GM23338 (cell line): ENCODE results near the gene ADAD2. TPM values are rescaled to one million over a fixed set of nuclear protein-coding genes. Genes with fewer than 3 reads are reported as not detected.

Source experiments
- ATAC-seq: fragments of 200-7000 bp; cut with Tn5 transposase; 3 replicates; pipeline ENCODE4 v1.9.1; 2020
- DNase-seq: peaks from one replicate; pipeline ENCODE4 v3.0.0-alpha.2; 2015; ENCODE audit warnings: low spot score
- H2AFZ ChIP-seq: fragments of 200-600 bp; sonication (generic); 2 replicates; pipeline ENCODE4 v1.8.0; 2016; ENCODE audit warnings: antibody characterized with exemption, mild to moderate bottlenecking, moderate library complexity
- H3F3A ChIP-seq: fragments of 200-600 bp; sonication (generic); replicated peaks from 2 replicates; pipeline ENCODE4 v1.8.0; 2017; ENCODE audit warnings: antibody characterized with exemption, mixed run types, low read depth
- H3K27ac ChIP-seq: fragments of 200-600 bp; sonication (generic); 2 replicates; pipeline ENCODE4 v1.6.1; 2016; ENCODE audit warnings: low read depth
- H3K27me3 ChIP-seq: fragments of 200-600 bp; sonication (generic); 2 replicates; pipeline ENCODE4 v1.8.0; 2016; ENCODE audit warnings: mild to moderate bottlenecking, mixed run types, moderate library complexity; ENCODE audit not compliant: insufficient read depth
- H3K36me3 ChIP-seq: fragments of 200-600 bp; sonication (generic); 2 replicates; pipeline ENCODE4 v1.8.0; 2016; ENCODE audit warnings: mild to moderate bottlenecking; ENCODE audit not compliant: insufficient read depth
- H3K4me1 ChIP-seq: fragments of 200-600 bp; sonication (generic); 2 replicates; pipeline ENCODE4 v1.8.0; 2016; ENCODE audit warnings: mild to moderate bottlenecking, moderate library complexity; ENCODE audit not compliant: insufficient read depth
- H3K4me2 ChIP-seq: fragments of 200-600 bp; sonication (generic); 2 replicates; pipeline ENCODE4 v1.7.1; 2017; ENCODE audit warnings: mixed run types
- H3K4me3 ChIP-seq: fragments of 200-600 bp; sonication (generic); 2 replicates; pipeline ENCODE4 v1.6.1; 2016; ENCODE audit warnings: mixed run types
- H3K79me2 ChIP-seq: fragments of 200-600 bp; sonication (generic); replicated peaks from 2 replicates; pipeline ENCODE4 v1.8.0; 2017; ENCODE audit warnings: mild to moderate bottlenecking; ENCODE audit not compliant: insufficient read depth
- H3K9me2 ChIP-seq: fragments of 200-600 bp; sonication (generic); 2 replicates; pipeline ENCODE4 v1.8.0; 2017; ENCODE audit not compliant: insufficient read depth
- H4K20me1 ChIP-seq: fragments of 200-600 bp; sonication (generic); replicated peaks from 2 replicates; pipeline ENCODE4 v1.8.0; 2017; ENCODE audit warnings: mild to moderate bottlenecking; ENCODE audit not compliant: insufficient read depth
- H3K27ac Mint-ChIP-seq: 2 replicates; pipeline ENCODE4 v1.8.0; 2020; ENCODE audit warnings: inconsistent platforms, mild to moderate bottlenecking, moderate library complexity, mixed read lengths
- H3K27me3 Mint-ChIP-seq: 3 replicates; pipeline ENCODE4 v1.8.0; 2022; ENCODE audit warnings: low read depth, mild to moderate bottlenecking, moderate library complexity, mixed read lengths, inconsistent platforms; ENCODE audit not compliant: insufficient read depth, poor library complexity
- H3K36me3 Mint-ChIP-seq: 3 replicates; pipeline ENCODE4 v1.8.0; 2021; ENCODE audit warnings: low read depth, mild to moderate bottlenecking, inconsistent platforms, moderate library complexity, mixed read lengths
- H3K4me1 Mint-ChIP-seq: 3 replicates; pipeline ENCODE4 v1.8.0; 2020; ENCODE audit warnings: mild to moderate bottlenecking, inconsistent platforms, mixed read lengths
- H3K4me3 Mint-ChIP-seq: 3 replicates; pipeline ENCODE4 v1.8.0; 2021; ENCODE audit warnings: moderate library complexity, mild to moderate bottlenecking, inconsistent platforms, mixed read lengths
- H3K9me3 Mint-ChIP-seq: 3 replicates; pipeline ENCODE4 v1.8.0; 2020; ENCODE audit warnings: moderate library complexity, mild to moderate bottlenecking, inconsistent platforms, mixed read lengths
- CREB1 ChIP-seq: fragments of 250-450 bp; sonication (Bioruptor Pico); IDR thresholded peaks from 2 replicates; pipeline ENCODE4 v1.5.0; 2020; ENCODE audit warnings: low read depth, mild to moderate bottlenecking, moderate library complexity
- EZH2 ChIP-seq: fragments of 200-600 bp; sonication (generic); IDR thresholded peaks from one replicate; pipeline ENCODE4 v1.8.0; 2017; ENCODE audit warnings: antibody characterized with exemption, mild to moderate bottlenecking, low read depth; ENCODE audit not compliant: unreplicated experiment
- EZH2phosphoT487 ChIP-seq: fragments of 200-600 bp; sonication (generic); IDR thresholded peaks from one replicate; pipeline ENCODE4 v1.8.1; 2018; ENCODE audit warnings: antibody characterized with exemption; ENCODE audit not compliant: unreplicated experiment
- JUNB ChIP-seq: IDR thresholded peaks from one replicate; pipeline ENCODE4 v1.6.1; 2016; ENCODE audit warnings: antibody characterized with exemption; ENCODE audit not compliant: unreplicated experiment
- NANOG ChIP-seq: IDR thresholded peaks from 2 replicates; pipeline ENCODE4 v1.6.1; 2016; ENCODE audit warnings: antibody characterized with exemption, borderline replicate concordance
- POLR2AphosphoS5 ChIP-seq: IDR thresholded peaks from 2 replicates; pipeline ENCODE4 v1.6.1; 2016; ENCODE audit warnings: antibody characterized with exemption, low read depth
- ZNF114 ChIP-seq: fragments of 250-450 bp; sonication (Bioruptor Pico); IDR thresholded peaks from 2 replicates; pipeline ENCODE4 v1.5.0; 2020; ENCODE audit warnings: mild to moderate bottlenecking, moderate library complexity
- ZNF331 ChIP-seq: fragments of 250-450 bp; sonication (Bioruptor Pico); IDR thresholded peaks from 2 replicates; pipeline ENCODE4 v1.5.0; 2020; ENCODE audit warnings: low read depth, mild to moderate bottlenecking, moderate library complexity
- polyA plus RNA-seq: library from polyadenylated mRNA; unstranded; fragments of >200 nt; fragmentation: Nextera tagmentation; extraction: Ambion mirVana; gene quantifications from 2 replicates; pipeline ENCODE4 v1.2.1, GENCODE V29; 2016
- total RNA-seq: library from RNA; depleted of rRNA; stranded (reverse); fragments of >200 nt; shearing (Covaris generic); gene quantifications from 2 replicates; pipeline ENCODE4 v1.2.3, GENCODE V29; 2014
- TF ChIP-seq, protein P1 (sequence below), 2 experiments: fragments of 200-600 bp in 1 of 2; sonication (generic) in 1 of 2; conservative IDR thresholded peaks; 2 replicates each; pipeline versions ENCODE4 v1.5.1 to v1.6.1; 2016 to 2017; ENCODE audit warnings: antibody characterized with exemption in 2 of 2, low read depth in 2 of 2, mild to moderate bottlenecking in 2 of 2, moderate library complexity in 1 of 2
- TF ChIP-seq, protein P2 (sequence below): IDR thresholded peaks from one replicate; pipeline ENCODE4 v1.6.1; 2018; ENCODE audit warnings: antibody characterized with exemption; ENCODE audit not compliant: unreplicated experiment
- TF ChIP-seq, protein P3 (sequence below): IDR thresholded peaks from 2 replicates; pipeline ENCODE4 v1.6.1; 2016; ENCODE audit warnings: antibody characterized with exemption

Gene ADAD2
- total and polyA plus RNA-seq, 2 experiments from 2014 or later, result 1.6 to 4.5 TPM

DNA sequence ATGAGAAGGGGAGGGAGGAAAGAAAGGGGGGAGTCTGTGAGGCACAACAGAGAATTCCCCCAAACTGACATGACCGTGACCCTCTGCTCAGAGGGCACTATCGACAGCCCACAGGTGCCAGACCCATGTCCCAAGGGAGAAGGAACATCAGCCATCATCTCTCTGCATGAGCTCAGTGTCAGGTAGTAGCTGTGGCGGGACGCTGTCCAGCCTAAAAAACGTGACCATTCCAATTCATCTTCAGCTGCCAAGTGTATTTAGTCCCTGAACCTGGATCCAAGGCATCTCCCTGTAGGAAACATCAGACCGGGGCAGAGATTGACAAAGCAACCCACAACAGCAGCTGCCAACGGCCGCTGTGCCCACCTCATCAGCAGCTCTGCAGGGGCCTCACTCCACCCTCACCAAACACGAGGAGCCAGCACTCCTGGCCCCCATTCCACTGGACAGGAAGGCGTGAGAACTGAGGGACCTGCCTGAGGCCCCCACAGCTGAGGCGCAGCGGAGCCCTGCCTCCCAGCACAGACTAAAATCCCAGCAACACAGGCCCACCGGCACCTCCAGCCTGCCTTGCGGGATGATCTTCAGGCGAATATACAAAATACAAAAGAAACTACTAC lies 12.7 kb upstream of the ADAD2 start (continued):
- TF ChIP-seq, protein P1, sequence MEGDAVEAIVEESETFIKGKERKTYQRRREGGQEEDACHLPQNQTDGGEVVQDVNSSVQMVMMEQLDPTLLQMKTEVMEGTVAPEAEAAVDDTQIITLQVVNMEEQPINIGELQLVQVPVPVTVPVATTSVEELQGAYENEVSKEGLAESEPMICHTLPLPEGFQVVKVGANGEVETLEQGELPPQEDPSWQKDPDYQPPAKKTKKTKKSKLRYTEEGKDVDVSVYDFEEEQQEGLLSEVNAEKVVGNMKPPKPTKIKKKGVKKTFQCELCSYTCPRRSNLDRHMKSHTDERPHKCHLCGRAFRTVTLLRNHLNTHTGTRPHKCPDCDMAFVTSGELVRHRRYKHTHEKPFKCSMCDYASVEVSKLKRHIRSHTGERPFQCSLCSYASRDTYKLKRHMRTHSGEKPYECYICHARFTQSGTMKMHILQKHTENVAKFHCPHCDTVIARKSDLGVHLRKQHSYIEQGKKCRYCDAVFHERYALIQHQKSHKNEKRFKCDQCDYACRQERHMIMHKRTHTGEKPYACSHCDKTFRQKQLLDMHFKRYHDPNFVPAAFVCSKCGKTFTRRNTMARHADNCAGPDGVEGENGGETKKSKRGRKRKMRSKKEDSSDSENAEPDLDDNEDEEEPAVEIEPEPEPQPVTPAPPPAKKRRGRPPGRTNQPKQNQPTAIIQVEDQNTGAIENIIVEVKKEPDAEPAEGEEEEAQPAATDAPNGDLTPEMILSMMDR (conservative IDR thresholded peaks at IDR 0.05; ENCODE audit: low read depth in 2 of 2), result no peak

DNA sequence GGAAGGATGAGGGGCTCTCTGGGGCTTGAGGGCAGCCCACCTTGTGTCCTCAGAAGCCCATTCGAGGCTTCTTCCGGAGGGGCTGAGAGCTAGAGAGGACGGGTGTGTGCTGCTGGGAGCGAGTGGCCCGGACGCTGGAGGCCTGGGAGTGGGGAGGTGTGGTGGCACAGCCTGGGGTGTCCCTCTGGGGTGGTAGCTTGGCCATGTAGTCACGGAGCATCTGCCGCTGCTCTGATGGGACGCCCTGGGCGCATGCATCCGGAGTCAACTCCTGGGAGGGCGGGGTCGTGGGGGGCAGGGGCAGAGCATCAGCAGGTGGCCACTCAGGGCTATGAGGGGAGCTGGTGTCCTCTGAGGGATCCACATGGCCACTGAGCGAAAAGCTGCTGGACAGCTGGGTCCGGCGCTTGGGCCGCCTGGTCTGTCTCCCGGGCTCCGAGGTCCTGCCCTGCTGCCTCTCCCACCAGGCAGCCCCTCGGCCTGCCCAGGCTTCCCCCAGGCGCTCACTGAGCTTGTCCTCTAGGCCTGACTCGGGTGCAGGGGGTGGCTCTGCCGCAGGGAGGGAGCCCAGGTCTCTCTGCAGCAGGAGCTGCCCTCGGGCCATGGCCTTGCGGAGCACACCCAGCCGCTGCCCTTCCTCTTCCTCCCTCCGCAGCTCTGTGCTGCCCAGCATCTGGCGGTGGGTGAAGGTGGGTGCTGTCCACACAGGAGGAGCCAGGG lies 11.9 kb upstream of the ADAD2 start:
- Mint-ChIP-seq H3K4me3 (no peak overlapping the region), H3K27ac (no peak overlapping the region), H3K9me3 (no peaks in the 10 kb centered on the region), H3K36me3 (peaks cover 36% of the 10 kb centered on the region), H3K27me3 (peaks cover 11% of the 10 kb centered on the region), H3K4me1 (no peaks in the 10 kb centered on the region)
- H3K36me3 ChIP-seq, result no peaks in the 10 kb centered on the region; the same call in 1 of the 2 replicates
- no peak overlapping the region for H2AFZ ChIP-seq
- H3K4me1 ChIP-seq, result no peaks in the 10 kb centered on the region
- no peak overlapping the region for H3K4me3 ChIP-seq
- no peaks in the 10 kb centered on the region for H3K9me2 ChIP-seq
- H3K27ac ChIP-seq, result no peak overlapping the region
- no peak for DNase-seq
- ATAC-seq, result no peak
- no peak overlapping the region for H3K4me2 ChIP-seq
- no peaks in the 10 kb centered on the region for H4K20me1 ChIP-seq
- H3K79me2 ChIP-seq, result peaks cover 4% of the 10 kb centered on the region; the same call in 1 of the 2 replicates
- no peaks in the 10 kb centered on the region for H3F3A ChIP-seq
- H3K27me3 ChIP-seq, result no peaks in the 10 kb centered on the region
- TF ChIP-seq CREB1 (CRISPR knock-in tag), result no peak
- TF ChIP-seq, protein P1 (conservative IDR thresholded peaks at IDR 0.05; ENCODE audit: low read depth in 2 of 2), result no peak
- TF ChIP-seq, protein P2, sequence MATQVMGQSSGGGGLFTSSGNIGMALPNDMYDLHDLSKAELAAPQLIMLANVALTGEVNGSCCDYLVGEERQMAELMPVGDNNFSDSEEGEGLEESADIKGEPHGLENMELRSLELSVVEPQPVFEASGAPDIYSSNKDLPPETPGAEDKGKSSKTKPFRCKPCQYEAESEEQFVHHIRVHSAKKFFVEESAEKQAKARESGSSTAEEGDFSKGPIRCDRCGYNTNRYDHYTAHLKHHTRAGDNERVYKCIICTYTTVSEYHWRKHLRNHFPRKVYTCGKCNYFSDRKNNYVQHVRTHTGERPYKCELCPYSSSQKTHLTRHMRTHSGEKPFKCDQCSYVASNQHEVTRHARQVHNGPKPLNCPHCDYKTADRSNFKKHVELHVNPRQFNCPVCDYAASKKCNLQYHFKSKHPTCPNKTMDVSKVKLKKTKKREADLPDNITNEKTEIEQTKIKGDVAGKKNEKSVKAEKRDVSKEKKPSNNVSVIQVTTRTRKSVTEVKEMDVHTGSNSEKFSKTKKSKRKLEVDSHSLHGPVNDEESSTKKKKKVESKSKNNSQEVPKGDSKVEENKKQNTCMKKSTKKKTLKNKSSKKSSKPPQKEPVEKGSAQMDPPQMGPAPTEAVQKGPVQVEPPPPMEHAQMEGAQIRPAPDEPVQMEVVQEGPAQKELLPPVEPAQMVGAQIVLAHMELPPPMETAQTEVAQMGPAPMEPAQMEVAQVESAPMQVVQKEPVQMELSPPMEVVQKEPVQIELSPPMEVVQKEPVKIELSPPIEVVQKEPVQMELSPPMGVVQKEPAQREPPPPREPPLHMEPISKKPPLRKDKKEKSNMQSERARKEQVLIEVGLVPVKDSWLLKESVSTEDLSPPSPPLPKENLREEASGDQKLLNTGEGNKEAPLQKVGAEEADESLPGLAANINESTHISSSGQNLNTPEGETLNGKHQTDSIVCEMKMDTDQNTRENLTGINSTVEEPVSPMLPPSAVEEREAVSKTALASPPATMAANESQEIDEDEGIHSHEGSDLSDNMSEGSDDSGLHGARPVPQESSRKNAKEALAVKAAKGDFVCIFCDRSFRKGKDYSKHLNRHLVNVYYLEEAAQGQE, result no peak
- no peak for TF ChIP-seq ZNF114 (CRISPR knock-in tag)
- TF ChIP-seq POLR2AphosphoS5, result no peak
- no peak for TF ChIP-seq EZH2
- TF ChIP-seq, protein P3, sequence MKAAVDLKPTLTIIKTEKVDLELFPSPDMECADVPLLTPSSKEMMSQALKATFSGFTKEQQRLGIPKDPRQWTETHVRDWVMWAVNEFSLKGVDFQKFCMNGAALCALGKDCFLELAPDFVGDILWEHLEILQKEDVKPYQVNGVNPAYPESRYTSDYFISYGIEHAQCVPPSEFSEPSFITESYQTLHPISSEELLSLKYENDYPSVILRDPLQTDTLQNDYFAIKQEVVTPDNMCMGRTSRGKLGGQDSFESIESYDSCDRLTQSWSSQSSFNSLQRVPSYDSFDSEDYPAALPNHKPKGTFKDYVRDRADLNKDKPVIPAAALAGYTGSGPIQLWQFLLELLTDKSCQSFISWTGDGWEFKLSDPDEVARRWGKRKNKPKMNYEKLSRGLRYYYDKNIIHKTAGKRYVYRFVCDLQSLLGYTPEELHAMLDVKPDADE, result no peak
- TF ChIP-seq ZNF331, result no peak
- TF ChIP-seq EZH2phosphoT487, result no peak
- TF ChIP-seq NANOG, result no peak
- no peak for TF ChIP-seq JUNB
